IPS-NIHi7 (cell line): ENCODE data around the gene AP5B1.

ENCODE experiments used
- DNase-seq: peaks from one replicate; pipeline ENCODE4 v3.0.0; 2012; ENCODE audit warnings: mixed read lengths; ENCODE audit errors: extremely low spot score

The AP5B1 gene, protein sequence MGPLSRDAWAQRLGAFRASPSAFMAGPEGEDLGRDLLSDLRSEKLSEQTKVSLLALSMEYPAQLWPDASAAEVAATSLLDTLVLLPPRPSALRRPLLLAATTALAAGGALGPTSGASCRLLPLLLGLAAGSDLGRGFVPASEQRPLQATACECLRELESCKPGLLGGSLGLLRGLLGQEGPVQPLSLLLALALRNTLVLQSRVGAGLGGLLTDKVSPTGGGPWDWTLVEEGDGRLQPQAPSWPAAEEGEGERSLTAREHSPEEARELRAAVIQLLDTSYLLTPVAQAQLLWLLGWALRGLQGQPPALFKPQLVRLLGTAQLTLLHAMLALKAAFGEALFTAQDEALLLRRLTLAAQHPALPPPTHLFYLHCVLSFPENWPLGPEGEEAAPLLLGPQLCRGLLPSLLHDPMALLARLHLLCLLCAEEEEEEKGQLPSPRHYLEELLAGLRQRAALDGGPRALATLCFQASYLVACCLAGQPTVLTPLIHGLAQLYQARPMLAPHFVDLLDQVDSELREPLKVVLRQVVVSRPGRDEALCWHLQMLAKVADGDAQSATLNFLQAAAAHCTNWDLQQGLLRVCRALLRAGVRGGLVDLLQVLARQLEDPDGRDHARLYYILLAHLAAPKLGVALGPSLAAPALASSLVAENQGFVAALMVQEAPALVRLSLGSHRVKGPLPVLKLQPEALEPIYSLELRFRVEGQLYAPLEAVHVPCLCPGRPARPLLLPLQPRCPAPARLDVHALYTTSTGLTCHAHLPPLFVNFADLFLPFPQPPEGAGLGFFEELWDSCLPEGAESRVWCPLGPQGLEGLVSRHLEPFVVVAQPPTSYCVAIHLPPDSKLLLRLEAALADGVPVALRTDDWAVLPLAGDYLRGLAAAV

DNA sequence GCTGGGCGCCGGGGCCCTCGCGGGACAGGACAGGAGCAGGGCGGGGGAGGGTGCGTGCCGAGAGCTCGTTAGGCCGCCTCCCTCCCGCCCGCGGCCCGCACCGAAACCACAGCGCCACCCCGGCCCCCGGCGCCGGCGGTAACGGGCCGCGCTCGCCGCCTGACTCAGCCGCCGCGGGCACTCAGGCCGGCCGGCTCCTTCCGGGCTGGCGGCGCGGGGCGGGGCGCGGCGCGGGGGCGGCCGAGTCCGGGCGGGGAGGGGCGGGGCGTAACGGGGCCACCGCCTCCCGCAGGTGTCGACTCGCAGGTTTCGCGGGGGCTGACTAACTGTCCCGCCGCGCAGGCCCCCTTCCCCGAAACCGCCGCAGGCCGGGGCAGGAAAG lies at the start of gene AP5B1:
Gene AP5B1 (minus strand): TSS at position 207 of the 382 bp plus-strand sequence. CDS start 385 bp downstream, outside the sequence.
- peak; percentile 78 for DNase-seq

DNA sequence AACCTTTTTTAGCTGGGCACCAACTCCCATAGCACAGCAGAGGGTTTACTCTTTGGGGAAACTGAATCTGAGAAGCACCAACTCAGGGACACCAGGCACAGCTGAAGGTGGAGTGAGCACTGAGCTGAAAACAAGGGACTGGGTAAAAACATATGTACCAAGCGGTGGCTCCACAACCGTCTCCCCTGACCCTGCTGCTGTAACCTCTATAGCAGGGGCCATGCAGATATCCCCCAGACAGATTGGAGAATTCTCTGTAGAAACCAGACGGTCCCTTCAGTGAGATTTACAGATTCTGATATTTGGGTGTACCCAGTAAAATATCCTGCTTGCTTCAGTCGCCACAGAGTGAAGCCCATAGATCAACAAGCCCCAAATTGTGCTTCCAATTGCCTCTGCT lies 48.7 kb upstream of the AP5B1 start:
- no peak for DNase-seq

DNA sequence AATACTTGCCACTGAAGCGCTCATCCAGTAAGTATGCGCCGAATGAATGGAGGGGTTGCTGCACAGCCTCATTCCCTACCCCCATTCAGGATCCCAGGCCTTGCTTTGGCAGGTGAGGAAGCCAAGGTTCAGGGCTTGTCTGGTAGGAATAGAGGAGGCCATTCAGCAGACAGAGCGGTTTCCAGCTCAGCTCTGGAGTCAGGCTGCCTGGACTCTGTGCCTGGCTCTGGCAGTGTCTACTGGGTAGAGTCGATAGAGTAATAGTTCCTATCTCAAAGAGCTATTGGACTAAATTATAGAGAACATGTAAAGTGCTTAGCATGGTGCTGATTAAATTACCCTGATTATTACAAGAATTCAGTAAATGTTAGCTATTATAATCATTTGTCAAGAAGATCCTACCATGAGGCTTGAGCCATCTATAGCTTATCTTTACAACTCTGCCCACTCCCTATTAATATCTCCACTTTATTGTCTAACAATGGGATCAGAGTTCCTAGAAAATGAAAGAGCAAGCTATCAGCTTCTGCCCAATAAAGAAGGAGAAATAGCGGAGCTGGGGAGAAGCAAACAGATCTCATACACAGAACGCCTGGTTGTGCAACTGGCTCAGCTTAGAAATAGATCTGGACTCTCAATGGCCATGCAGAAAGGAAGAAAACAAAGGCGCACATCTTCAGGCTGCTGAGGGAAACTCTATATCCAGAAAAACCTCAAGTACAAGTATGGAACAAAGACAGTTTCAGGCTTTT lies 46.4 kb upstream of the AP5B1 start:
- DNase-seq: no peak

DNA sequence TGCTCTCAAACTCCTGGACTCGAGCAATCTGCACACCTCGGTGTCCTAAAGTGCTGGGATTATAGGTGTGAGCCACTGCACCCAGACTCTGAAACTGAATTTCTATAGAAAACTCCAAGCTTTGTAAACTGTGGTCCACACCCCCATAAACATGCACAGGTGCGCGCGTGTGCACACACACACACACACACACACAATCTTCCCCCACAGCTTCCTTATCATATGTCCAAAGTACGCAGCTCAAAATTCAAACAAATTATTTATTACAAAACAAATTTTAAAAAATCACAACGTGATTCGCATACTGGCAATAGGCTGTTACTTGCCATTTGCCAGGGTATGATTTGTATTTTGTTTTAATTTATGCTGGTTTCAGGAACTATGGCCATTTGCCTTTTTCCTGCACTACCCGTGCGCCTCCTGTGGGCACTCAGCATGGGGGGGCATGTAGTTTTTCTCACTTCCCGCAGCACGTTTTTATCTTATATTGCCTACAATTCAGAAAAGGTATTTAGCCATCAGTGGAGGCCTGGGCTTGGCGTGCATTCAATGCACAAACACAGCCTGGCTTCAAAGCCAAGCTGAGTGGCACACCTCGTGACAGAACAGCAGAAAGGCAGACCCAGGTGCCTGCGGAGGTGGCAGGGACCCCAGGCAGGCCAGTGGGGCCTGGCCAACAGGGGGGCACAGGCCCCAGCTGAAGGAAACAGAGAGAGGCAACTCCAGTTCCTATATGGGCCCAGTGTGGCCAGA lies 42.2 kb upstream of the AP5B1 start:
- DNase-seq: no peak

DNA sequence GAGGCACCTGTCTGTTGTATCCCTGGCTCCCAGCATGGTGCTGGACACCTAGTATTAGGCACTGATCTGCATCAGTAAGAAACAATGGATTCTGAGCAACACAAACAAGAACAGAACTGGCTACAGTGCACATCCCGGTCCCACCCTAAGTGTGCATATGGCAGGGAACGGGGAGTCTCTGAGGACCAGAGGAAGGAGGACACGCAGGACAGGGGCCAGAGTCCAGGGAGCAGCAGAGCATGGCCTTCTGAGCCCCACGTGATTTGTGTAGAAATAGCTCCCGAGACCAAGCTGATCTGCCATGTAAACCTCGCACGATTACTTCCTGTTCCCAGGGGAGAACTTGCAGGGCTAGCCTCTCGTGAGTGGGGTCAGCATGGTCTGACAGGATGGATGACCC lies 40.3 kb upstream of the AP5B1 start:
- DNase-seq: no peak

DNA sequence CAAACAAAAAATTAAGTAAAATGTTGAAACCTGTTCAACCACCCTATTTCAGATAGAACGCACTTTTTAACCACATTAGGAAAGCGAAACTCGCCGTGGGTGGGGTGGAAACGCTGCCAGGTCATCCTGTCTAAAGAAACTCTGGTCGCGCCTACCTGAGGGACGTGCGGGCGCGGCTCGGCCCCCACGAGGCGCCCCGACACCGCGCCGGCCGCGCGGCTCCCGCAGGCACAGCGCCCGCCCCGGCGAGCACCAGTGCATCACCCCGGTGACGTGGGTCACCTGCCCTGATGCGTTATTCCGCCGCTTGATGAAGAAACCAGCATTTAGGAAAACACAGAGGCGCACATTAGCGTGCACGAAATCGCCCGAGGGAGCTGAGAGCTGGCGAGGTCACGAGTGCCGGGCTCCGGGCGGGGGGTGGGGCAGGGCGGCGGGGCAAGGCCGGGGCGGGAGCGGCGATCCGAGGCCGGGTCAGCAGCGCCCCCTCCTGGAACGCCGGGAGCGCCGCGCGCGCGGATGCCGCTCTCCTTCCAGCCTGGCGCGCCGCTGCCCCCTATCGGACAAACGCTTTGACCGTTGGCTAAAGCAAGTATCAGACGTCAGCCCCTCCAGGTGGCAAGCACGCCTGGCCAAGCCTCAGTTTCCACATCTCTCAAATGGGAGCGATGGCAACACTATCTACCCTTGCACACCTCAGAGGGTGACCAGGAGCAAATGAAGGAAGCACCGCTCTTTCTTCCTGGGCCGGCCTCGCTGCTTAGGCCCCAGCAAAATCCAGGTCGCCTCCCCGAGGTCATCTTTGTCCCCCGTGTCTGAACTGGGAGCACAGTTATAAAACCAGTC lies 37.3 kb upstream of the AP5B1 start:
- DNase-seq: peak; percentile 96

DNA sequence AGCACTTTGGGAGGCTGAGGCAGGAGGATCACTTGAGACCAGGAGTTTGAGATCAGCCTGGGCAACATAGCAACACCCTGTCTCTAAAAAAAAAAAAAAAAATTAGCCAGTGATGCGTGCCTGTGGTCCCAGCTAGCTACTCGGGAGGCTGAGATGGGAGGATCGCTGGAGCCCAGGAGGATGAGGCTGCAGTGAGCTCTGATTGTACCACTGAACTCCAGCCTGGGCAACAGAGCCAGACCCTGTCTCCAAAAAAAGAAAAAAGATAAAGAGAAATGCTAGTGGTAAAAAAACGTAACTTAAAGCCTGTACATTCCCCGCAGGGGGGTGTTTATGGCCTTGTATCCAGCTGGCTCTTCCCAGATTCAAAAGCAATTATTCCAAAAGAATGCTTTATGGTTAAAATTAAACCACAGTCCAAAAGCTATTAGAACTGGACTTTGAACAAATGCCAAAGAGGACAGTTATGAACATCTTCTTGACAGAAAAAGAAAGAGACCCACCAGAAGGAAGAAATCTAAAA lies 36.6 kb upstream of the AP5B1 start:
- no peak for DNase-seq

DNA sequence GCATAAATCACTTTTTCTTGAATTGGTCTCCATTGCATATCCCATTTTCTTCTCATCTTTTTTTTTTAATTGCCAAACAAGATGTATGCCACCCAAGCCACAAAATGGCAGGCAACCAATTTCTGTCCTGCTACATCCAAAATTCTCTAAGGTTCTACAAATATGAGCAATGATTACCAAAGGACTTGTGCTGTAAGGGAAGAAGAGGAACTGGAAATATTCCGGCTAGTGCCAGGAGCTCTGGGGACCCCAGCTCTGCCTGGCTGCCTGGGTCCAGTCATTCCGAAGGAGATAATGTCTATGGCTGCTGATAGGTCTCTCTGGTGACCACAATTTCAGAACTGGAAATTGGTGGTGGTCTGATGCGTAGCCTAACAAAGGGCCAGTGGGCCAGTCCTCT lies 35.9 kb upstream of the AP5B1 start:
- DNase-seq: no peak

DNA sequence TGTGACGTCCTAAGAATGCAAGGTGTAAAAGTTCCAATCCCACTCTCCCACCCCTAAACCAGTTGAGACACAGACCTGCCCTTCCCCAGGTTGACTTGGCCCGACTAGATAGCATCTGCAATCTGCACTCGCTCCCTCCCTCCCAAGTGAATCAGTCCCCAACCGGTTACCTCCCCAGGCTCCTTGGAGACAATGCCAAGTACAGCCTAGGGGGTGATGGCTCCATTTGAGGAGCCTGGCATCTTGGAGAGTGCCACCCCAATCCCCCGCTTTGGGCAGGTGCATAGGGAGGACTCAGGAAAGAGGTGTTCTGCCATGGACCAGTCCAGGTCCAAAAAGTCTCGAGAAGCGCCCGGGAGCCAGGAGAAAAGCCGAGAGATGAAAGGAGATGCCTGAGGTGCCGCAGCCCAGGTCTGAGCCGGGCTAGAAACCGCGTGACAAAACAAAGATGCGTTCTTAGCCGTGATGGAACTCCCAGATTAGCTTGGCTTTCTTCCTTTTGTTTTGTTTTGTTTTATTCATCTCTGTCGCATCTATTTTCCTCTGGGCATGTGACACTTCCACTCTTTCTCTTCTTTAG lies 34.3 kb upstream of the AP5B1 start:
- no peak for DNase-seq

DNA sequence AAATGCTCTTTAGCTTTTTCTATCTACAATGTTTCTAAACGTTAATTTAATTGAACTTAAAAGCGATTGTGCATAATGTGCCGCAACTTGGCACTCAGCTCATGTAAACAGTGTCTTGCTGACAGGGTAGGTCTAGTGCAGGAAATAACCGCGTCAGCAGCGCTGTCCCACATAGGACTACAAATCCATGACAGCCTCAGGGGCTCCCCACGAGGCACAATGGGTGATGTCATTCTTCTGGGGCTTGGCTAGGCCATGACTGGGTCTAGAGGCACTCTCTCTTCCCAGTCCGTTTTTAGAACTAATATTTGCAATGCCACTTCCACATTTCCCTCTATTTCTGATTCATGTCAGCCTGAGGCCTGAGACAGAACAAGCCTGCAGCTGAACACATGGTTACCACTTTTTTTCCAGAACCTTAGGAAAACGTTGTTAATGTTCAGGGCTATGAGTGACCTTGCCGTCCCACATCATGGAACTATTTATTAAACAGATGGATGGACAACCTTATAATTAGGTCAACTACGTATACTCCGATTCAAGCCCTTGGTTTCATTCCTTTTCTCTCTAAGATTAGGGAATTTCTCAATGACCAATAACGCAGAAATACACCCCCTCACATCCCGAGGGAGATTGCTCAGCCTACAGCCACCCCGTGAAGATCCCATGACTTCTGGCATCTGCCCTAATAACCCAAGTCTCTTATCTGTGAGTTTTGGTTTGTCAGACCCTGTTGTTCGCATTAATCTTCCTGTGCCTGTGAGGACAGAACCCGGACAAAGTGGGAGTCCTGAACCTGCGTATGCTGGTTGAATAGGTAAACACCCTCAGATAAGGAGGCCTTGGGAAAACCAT lies 33.6 kb upstream of the AP5B1 start:
- DNase-seq: no peak

DNA sequence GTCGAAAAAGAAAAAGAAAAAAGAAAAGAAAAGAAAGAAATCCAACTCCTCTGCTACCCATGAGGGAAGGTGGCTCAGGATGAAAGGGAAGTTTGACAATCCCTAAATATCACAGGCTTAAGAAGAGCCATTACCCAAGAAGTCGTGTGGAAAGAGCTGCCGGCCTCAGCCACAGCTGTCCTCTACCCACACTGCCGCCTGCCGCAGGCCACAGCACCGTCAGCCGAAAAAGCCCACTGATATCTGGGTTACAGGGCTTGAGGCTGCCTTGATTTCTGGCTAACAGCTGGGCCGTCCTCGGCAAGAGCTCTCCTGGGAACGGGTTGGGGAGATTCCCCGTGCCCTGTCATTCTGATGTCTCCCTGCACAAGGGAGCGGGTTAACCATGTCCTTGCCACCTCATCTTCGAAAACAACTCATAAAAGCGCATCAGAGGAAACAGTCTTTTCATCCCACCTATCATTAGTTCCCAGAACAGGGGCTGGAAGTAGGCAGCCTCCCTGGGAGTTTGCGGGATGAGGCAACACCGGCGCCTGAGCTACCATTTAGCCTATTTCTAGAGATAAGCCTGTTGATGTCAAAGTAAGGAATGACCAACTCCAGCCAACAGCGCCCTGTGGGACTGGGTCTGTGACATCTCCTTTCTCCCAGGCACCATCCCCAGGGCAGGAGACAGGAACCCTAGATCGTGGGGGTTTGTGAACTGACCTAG lies 31.1 kb upstream of the AP5B1 start:
- no peak for DNase-seq

DNA sequence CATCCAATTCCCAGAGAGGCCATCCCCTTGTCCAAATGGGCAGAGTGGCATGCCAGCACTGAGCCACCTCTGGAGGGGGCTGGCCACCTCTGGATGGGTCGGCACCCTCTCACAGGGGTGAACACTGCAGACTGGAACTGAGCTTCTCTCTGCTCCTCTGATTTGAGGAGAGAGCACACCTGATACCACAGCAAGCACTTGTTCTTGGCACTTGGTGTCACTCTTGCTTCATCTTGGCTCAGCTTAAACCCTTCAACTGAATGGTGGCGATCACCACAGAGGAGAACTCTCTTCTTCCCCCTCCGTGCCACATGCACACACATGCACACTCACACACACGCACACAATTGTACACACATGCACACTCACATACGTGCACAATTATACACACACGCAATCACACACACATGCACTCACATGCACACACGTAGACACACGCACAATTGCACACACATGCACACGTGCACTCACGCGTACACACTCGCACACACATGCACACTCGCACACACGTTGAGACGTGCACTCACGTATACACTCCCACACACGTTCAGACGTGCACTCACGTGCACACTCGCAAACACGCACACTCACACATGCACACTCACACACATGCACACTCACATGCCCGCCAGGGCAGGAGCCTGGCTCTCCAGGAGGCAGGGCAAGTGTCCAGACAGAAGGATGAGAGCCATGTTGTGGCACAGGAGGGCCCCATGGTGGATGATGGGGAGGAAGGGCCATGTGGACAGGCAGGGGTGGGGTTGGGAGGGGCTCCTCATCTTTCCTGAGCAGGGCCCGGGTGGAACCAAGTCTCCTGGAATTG lies 29.5 kb upstream of the AP5B1 start:
- no peak for DNase-seq

DNA sequence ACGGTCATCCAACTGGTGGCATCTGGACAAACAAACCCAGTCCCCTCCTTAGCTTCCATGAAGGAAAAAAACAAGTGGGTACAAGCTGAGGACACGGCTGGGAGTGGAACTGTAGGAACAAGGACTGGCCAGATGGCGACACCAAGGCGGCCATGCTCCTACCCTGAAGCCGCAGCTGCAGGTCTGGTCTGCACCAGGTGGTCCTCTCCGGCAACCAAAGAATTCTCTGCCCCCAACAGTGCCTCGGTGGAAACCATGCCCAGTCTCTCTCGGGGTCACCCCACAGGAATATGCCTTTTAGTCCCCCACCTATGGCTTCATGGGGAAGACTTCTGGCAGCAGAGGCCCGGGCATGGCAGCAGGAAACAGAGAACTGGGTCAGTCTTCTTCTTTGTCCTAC lies 28.7 kb upstream of the AP5B1 start:
- no peak for DNase-seq

DNA sequence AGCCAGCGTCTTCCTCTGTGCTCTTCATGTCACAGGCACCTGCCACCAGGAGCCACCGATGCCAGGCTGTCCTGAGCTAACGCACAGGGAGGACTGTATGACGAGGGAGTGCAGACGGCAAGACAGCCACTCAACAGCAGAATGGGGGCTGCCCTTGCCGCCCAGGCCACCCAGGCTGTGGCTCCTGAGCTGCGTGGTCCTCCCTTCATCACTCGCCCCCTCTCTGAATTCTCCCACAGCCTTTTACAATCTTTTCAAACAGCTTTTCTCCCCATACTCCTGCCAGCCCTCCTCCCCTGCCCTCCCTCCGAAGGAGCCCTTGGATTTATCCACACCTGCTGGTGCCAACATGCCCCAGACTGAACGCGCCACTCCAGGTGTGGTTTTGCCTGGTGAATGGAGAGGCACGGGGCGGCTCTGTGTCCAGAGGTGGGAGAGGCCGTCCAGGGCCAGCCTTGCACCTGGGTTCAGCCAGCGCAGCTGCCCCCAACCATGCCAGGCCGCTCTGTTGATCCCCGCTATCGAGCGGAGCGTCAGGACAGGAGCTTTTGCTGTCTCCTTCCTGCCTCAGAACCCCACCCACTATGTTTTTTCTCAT lies 28.1 kb upstream of the AP5B1 start:
- no peak for DNase-seq

DNA sequence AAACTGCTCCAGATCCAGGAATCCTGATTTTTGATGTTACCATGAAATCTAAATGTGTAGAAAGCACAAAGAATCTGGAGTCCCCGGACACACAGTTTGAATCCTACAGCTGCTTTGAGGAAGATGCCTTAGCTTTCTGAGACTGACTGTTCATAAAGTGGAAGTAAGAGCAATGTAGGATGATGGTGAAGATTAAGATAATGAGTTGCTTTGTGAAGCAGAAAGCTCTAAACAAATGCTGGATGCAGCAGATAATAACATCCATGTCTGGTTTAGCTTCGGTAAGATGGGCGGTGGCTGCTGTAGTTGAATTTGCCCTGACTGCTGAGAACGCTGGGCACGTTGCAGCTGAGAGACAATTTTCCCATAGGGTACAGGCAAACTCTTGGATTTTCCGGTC lies 26.2 kb upstream of the AP5B1 start:
- DNase-seq: no peak

DNA sequence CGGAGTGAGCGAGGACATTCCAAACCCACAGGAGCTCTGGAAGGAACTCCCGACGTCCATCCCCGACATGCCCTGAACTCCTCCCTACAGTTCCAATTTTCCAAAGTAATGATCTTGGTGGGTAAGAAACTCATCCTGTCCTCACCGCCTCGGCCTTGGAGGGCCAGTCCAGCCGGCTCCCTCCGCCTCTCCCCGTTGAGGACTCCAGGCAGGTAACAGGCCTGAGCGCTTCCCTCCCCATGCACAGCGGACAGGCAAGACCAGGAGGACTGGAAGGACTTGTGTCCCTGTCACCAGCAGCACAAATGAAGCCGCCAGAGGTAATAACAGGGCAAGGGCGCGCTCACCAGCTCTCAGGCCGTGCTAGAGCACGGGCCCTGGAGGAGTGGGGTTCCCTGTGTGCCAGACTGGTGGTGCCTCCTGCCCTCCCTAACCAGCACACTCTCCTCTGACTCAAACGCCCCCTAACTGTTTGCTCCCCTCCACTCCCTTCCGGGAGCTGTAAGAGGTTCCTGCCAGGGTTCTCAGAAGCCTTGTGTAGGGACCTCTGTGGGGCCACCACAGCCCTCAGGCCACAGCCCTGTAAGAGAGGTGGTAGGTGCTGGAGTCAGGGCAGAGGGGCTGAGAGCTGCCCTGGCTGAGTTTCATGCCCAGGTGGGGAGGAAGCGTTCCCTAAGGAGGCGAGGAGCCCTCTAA lies 23.2 kb upstream of the AP5B1 start:
- no peak for DNase-seq
